Endothelial cell of umbilical vein (primary cell): ENCODE data around the gene C5AR2. TPM values are rescaled to one million over a fixed set of nuclear protein-coding genes. Genes with fewer than 3 reads are reported as not detected.

Experiments
- BruUV-seq: library from RNA; stranded (reverse); fragments of 400-500 nt; replicated peaks from 2 replicates; lab custom pipeline; 2021; lab: Mats Ljungman, UMichigan
- CTCF ChIA-PET: fragments of 300-600, 350-600 bp; sonication (Branson Sonifier 250); formaldehyde crosslinking; loops from one replicate; lab custom pipeline; 2021; ENCODE audit warnings: antibody characterized with exemption, inconsistent platforms; lab: Charles Lee
- POLR2A ChIA-PET: fragments of 300-600, 350-600 bp; sonication (Branson Sonifier 250); formaldehyde crosslinking; loops from one replicate; lab custom pipeline; 2021; ENCODE audit warnings: antibody characterized with exemption, inconsistent platforms; lab: Charles Lee
- DNase-seq: peaks from one replicate; pipeline ENCODE4 v3.0.0-alpha.2; 2011; ENCODE audit warnings: low read depth, low spot score
- FAIRE-seq: peaks from 2 replicates; lab custom pipeline; 2011; peaks lifted over from hg19 to GRCh38; lab: Jason Lieb, UNC
- H2AFZ ChIP-seq: 2 replicates; pipeline ENCODE4 v1.6.0; 2012; ENCODE audit warnings: low read depth, low read length, control low read depth, inconsistent platforms
- H3K27ac ChIP-seq: 2 replicates; pipeline ENCODE4 v1.5.1; 2011; ENCODE audit warnings: low read depth, mild to moderate bottlenecking, control low read depth, low read length, moderate library complexity; ENCODE audit not compliant: insufficient read depth
- H3K27me3 ChIP-seq, 2 experiments: 2 replicates each; pipeline versions ENCODE4 v1.6.0 to v1.6.1; 2011; ENCODE audit warnings: low read length in 2 of 2, mixed read lengths in 1 of 2; ENCODE audit not compliant: control insufficient read depth in 2 of 2, insufficient read depth in 2 of 2
- H3K36me3 ChIP-seq, 2 experiments: 2 replicates in 1 of 2; 3 replicates in 1 of 2; pipeline ENCODE4 v1.5.1; 2011; ENCODE audit warnings: low read length in 2 of 2, mild to moderate bottlenecking in 1 of 2, moderate library complexity in 1 of 2; ENCODE audit not compliant: control insufficient read depth in 2 of 2, insufficient read depth in 2 of 2; ENCODE audit errors: extremely low read depth in 1 of 2
- H3K4me1 ChIP-seq: 3 replicates; pipeline ENCODE4 v1.5.1; 2011; ENCODE audit warnings: mild to moderate bottlenecking, low read length; ENCODE audit not compliant: control insufficient read depth, insufficient read depth; ENCODE audit errors: extremely low read depth
- H3K4me2 ChIP-seq: 2 replicates; pipeline ENCODE4 v1.6.1; 2011; ENCODE audit warnings: low read length, control low read depth, mixed read lengths; ENCODE audit not compliant: insufficient read depth
- H3K4me3 ChIP-seq, 3 experiments: fragments of 200-600 bp in 1 of 3; sonication (generic), shearing (Covaris generic) in 1 of 3; replicated peaks in 1 of 3; 2 replicates each; pipeline ENCODE4 v1.5.1; 2011 to 2016; ENCODE audit warnings: control low read depth in 3 of 3, low read length in 3 of 3, mild to moderate bottlenecking in 2 of 3, inconsistent platforms in 1 of 3, low read depth in 1 of 3, moderate library complexity in 1 of 3; ENCODE audit not compliant: insufficient read depth in 1 of 3
- H3K79me2 ChIP-seq: 2 replicates; pipeline ENCODE4 v1.6.0; 2012; ENCODE audit warnings: low read length, inconsistent platforms; ENCODE audit not compliant: control insufficient read depth, insufficient read depth
- H3K9ac ChIP-seq: replicated peaks from 2 replicates; pipeline ENCODE3; 2011; ENCODE audit warnings: low read length, control low read depth; ENCODE audit not compliant: insufficient read depth; ENCODE audit errors: extremely low read depth
- H3K9me1 ChIP-seq: replicated peaks from 3 replicates; pipeline ENCODE4 v1.6.0; 2011; ENCODE audit warnings: mild to moderate bottlenecking, low read length; ENCODE audit not compliant: control insufficient read depth, insufficient read depth; ENCODE audit errors: extremely low read depth
- H3K9me3 ChIP-seq: replicated peaks from 2 replicates; pipeline ENCODE4 v1.5.1; 2012; ENCODE audit warnings: low read length, inconsistent platforms; ENCODE audit not compliant: control insufficient read depth, insufficient read depth
- H4K20me1 ChIP-seq: replicated peaks from 2 replicates; pipeline ENCODE3; 2011; ENCODE audit warnings: mild to moderate bottlenecking, low read length; ENCODE audit not compliant: control insufficient read depth, insufficient read depth; ENCODE audit errors: extremely low read depth
- CTCF ChIP-seq, 2 donors: IDR thresholded peaks; 1 replicate in 1 of 2; 2 replicates in 1 of 2; pipeline ENCODE4 v1.5.1; 2011; ENCODE audit warnings: low read length in 2 of 2, mild to moderate bottlenecking in 2 of 2, moderate library complexity in 2 of 2, control low read depth in 1 of 2, inconsistent platforms in 1 of 2, low read depth in 1 of 2; ENCODE audit not compliant: insufficient read depth in 1 of 2; ENCODE audit errors: extremely low read depth in 1 of 2
- EZH2 ChIP-seq: IDR thresholded peaks from 2 replicates; pipeline ENCODE4 v1.6.1; 2012; ENCODE audit warnings: borderline replicate concordance, low read depth, mild to moderate bottlenecking, moderate library complexity, low read length, inconsistent platforms; ENCODE audit not compliant: severe bottlenecking
- FOS ChIP-seq: IDR thresholded peaks from 2 replicates; pipeline ENCODE4 v1.6.1; 2011; ENCODE audit warnings: mild to moderate bottlenecking, low read length, moderate library complexity, borderline replicate concordance; ENCODE audit not compliant: insufficient read depth
- GATA2 ChIP-seq: IDR thresholded peaks from 2 replicates; pipeline ENCODE4 v1.7.0; 2011; ENCODE audit warnings: low read depth, mild to moderate bottlenecking, moderate library complexity, mixed read lengths, low read length; ENCODE audit not compliant: insufficient read length, insufficient read depth
- JUN ChIP-seq: IDR thresholded peaks from 2 replicates; pipeline ENCODE4 v1.6.1; 2011; ENCODE audit warnings: borderline replicate concordance, low read depth; ENCODE audit not compliant: insufficient read length, insufficient read depth
- MYC ChIP-seq: IDR thresholded peaks from one replicate; pipeline ENCODE4 v1.6.1; 2011; ENCODE audit warnings: mild to moderate bottlenecking, low read depth, low read length
- POLR2A ChIP-seq: IDR thresholded peaks from 2 replicates; pipeline ENCODE4 v1.6.1; 2012; ENCODE audit warnings: low read depth, mild to moderate bottlenecking, control low read depth, low read length
- POLR2AphosphoS5 ChIP-seq: IDR thresholded peaks from 2 replicates; pipeline ENCODE4 v1.6.1; 2012; ENCODE audit warnings: low read depth, mild to moderate bottlenecking, control low read depth, low read length, moderate library complexity; ENCODE audit not compliant: insufficient read depth
- dilution Hi-C: fragments of 300-500 bp; cut with MboI; formaldehyde crosslinking; loops from one replicate; pipeline ENCODE4 v1.15.0; 2019; ENCODE audit warnings: low sequenced_read_pairs; ENCODE audit not compliant: extremely low pct_ligation_motif_present
- intact Hi-C: fragments of 100-400 bp; cut with micrococcal nuclease; formaldehyde crosslinking; loops from one replicate; pipeline ENCODE4 v1.10.0; 2022
- polyA plus RNA-seq, 4 experiments: library from polyadenylated mRNA; depleted of rRNA in 3 of 4; stranded (reverse) in 3 of 4; unstranded in 1 of 4; fragments of >200 nt; gene quantifications; 2 replicates each; pipeline versions ENCODE4 v1.2.1 to v1.2.3, GENCODE V29; 2011 to 2012; ENCODE audit warnings: missing spikeins in 1 of 4
- total RNA-seq: library from RNA; stranded (reverse); gene quantifications from 2 replicates; pipeline ENCODE4 v1.2.3, GENCODE V29; 2021
- TF ChIP-seq, protein P1 (sequence below): IDR thresholded peaks from 2 replicates; pipeline ENCODE4 v1.6.1; 2011; ENCODE audit not compliant: insufficient read depth, insufficient read length

C5AR2 gene
- total and polyA plus RNA-seq, 2 donors (not counting 3 experiments of a cell fraction or from before 2014, with no cell fraction given), result not detected

DNA sequence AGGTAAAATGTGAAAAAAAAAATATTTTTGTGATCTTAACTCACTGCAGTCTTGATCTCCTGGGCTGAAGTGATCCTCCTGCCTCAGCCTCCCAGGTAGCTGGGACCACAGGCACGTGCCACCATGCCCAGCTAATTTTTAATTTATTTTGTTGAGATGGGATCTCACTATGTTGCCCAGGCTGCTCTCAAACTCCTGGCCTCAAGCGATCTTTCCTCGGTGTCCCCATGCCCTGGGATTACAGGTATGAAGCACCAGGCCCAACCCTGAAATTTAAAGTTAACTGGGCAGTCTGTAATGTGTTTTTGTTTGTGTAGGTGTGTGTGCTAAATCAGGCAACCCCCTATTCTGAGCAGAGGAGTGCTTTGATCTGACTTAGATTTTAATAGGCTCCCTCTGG is 25.7 kb upstream of the C5AR2 start:
- ChIA-PET POLR2A (no interaction called here), CTCF (interaction anchor here (0.8 to 2.5 kb wide), 6 partner anchors 7 to 43 kb away, joined by 3 to 17 read pairs (median 4); partner anchors contain the start of gene DHX34)
- dilution Hi-C loops, result no loop called here
- Histone ChIP-seq H3K9ac (no peak overlapping the region), H4K20me1 (no peaks in the 10 kb centered on the region), H3K4me3 (no peak overlapping the region), H3K27me3 (peaks cover 0 to 2% of the 10 kb centered on the region in 2 experiments), H3K9me1 (no peaks in the 10 kb centered on the region), H2AFZ (no peak overlapping the region), H3K79me2 (no peaks in the 10 kb centered on the region), H3K9me3 (no peaks in the 10 kb centered on the region), H3K4me1 (no peaks in the 10 kb centered on the region), H3K4me2 (no peak overlapping the region), H3K27ac (no peak overlapping the region), H3K36me3 (no peaks in the 10 kb centered on the region)
- no TSS peak for BruUV-seq
- DNase-seq (no peak), FAIRE-seq (no peak)
- no peak for TF ChIP-seq FOS
- no peak for TF ChIP-seq JUN
- TF ChIP-seq CTCF (IDR thresholded peaks at IDR 0.05; ENCODE audit: extremely low read depth in 1 of 2, insufficient read depth in 1 of 2, low read depth in 1 of 2, low read length in 2 of 2), result no peak
- TF ChIP-seq POLR2A, result no peak
- no peak for TF ChIP-seq MYC
- no peak for TF ChIP-seq POLR2AphosphoS5
- no peak for TF ChIP-seq GATA2
- TF ChIP-seq EZH2, result no peak
- TF ChIP-seq, protein P1, sequence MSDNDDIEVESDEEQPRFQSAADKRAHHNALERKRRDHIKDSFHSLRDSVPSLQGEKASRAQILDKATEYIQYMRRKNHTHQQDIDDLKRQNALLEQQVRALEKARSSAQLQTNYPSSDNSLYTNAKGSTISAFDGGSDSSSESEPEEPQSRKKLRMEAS, result no peak
- intact Hi-C loops, result no loop called here
